Peyer's patch (tissue), 4 donors: Measurements from ENCODE around the gene TUT1.

Source experiments
- CTCF ChIP-seq, 6 experiments: fragments of 450-650 bp in 4 of 6; fragments of 200-600 bp in 2 of 6; sonication (generic) in 1 of 6; IDR thresholded peaks; one replicate each; pipeline ENCODE4 v1.5.1; 2017 to 2019; ENCODE audit warnings: antibody characterized with exemption in 6 of 6, mild to moderate bottlenecking in 3 of 6, moderate library complexity in 1 of 6
- POLR2A ChIP-seq, 2 donors: fragments of 450-650 bp; IDR thresholded peaks; one replicate each; pipeline ENCODE4 v1.5.1; 2017; ENCODE audit warnings: antibody characterized with exemption in 2 of 2, mild to moderate bottlenecking in 2 of 2, moderate library complexity in 2 of 2

- no peak for TF ChIP-seq POLR2A (IDR thresholded peaks at IDR 0.05)
- TF ChIP-seq CTCF (IDR thresholded peaks at IDR 0.05), result no peak
Observed at GRCh38 chr11:62622476-62623089, 31.3 kb upstream of the TUT1 start.
